ENCODE results near the gene CEBPE.

Gene CEBPE

DNA sequence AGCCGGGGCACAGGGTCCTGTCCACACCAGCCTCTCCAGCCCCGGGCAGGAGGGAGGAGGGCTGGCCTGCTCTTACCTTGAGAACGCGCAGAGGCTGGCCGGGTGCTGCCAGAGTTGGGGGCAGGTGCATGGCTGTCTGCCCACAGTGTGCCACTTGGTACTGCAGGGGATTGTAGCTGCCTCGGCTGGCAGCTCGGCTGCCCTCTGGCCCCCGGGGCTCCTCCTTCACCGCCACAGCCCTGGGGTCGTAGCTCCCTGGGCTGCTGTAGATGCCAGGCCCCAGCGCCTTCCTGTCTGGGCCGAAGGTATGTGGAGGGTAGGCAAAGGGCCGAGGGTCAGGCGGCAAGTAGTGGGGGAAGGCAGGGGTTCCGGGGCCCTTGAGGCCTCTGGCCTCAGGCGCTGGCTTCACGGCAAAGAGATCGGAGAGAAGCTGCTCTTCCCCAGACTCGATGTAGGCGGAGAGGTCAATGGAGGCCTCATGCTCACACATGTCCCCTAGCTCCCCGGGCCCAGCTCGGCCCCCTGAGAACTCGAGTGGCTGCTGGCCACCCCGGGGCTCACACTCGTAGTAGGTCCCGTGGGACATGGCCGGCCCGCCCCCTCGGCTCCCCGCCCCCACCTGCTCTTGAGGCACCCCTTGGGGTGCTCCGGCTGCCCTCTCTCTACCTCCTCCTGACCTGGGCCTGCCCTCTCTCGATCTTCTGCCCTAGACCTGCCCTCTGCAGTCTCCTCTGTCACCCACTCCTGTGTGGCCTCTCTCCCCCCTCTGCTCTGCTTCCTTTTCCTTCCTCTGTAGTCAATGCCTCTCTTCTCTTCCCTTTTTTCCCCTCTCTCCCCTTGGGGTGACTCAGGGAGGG is at the start of gene CEBPE:
TSS of gene CEBPE (minus strand) at position 750 of the 857 bp plus-strand sequence. CDS start at position 586, 164 bp downstream.
- no peak for DNase-seq (ENCODE audit: low read depth)

DNA sequence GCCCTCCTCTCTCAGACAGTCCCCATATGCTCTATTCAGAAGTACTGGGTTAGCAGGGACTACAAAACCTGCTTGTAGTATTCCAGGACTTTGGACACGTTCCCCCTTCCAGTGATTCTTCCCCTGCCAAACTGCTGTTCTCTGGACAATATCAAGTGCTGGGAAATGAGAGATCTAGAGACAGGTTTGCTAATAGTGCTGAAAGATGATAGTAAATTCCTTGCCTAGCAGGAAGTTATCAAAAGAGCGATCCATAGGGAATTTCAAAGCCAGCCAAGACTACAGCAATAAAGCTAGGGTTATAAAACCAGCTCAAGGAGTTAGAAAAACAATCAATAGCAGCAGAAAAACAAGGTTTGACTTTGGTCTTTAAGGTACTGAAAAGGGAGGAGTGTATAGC is 49.2 kb upstream of the CEBPE start:
- no peak for DNase-seq (ENCODE audit: low read depth)

DNA sequence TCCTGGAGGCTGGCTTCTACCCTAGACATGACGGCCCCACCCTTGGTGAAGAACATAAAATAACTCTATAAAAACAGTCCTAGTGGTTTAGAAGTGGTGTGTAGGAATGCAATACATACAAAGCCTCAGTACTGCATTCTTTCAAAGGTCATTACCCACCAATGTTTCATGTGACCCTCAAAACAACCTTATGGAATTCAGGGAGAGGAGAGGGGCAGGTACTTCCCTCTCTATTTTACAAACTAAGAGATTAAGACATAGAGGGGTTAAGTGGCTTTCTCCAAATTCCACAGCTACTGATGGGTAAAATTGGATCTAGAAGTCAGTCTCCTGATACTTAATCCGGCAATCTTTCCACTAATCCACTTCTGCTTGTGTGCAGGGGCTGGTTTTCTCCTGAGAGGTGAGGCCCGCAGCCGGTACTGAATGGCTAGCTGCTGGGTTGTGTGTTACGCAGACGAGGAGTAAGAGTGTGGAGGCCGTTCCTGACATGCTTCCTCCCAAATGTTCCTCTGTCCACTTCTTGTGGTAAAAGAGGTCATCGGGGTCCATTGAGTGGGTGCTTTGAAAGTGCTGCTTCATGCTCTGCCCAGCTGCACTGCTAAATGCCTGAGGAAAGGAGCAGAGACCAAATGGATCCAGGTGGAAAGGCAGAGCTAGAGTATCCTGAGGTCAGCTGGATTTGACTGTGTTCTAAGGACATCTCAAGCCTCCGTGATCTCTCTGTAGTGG is 48.2 kb upstream of the CEBPE start:
- DNase-seq (ENCODE audit: low read depth): no peak

DNA sequence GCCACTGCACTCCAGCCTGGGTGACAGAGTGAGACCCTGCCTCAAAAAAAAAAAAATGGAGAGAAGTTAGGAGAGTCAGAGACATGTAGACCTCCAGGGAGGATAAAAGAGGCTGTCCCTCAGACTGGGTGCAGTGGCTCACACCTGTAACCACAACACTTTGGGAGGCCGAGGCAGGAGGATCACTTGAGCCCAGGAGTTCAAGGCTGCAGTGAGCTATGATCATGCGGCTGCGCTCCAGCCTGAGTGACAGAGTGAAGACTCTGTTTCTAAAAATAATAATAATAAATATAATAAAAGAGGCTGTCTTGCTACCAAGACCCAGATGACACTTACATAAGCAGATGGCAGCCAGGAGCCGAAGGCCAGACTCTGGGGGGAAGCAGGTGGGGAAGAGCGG is 45.9 kb upstream of the CEBPE start:
- DNase-seq (ENCODE audit: low read depth): no peak

DNA sequence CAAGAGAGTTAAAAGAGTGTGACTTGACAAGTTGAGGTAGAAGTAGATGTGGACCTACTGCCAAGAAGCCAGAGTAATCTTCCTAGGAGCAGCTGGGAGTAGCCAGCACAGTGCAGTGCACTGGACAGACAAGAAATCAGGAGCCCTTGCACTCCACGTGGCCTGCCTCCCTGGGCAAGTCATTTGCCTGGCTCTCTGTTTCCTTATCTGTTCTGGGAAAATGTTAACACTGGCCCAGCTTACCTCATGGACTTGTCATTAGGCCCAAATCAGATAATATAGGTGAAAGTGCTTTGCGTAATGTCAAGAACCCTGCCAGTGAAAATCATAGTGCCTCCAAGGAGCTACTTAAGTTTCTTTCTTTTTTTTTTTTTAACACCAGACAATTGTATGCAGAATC is 45.2 kb upstream of the CEBPE start:
- DNase-seq (ENCODE audit: low read depth): no peak

DNA sequence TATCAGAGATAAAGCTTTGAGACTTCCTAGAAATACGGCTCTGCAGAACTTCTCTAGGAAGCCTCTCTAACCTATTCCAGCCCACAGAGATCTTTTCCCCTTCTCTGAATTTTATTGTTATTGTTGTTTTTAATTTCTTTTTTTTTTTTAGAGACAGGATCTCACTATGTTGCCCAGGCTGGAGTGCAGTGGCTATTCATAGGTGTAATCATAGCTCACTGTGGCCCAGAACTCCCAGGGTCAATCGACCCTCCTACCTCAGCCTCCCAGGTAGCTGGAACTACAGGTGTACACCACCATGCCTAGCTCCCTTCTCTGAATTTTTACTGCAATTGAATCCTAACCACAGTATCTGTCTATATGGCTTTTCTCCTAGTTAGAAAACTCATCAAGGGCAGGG is 44.8 kb upstream of the CEBPE start:
- DNase-seq (ENCODE audit: low read depth): no peak

DNA sequence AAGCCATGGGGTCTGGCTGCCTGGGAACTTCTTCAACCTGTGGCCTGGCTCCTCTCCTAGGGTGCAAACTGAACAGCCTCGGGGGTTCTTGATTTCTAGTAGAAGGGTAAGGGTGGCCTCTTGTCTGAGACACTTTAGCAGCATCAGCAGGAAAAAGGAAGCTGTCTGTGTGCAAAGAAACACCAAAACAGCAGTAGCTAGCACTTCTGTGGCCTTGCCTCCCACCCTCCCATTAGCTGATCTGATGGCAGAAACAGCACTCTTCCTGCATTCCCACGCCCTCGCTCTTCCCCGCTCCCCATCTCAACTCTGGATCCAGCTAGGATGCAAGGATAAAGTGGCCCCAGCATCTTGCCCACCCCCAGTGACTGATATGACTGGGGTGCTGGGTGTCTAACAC is 43.7 kb upstream of the CEBPE start:
- no peak for DNase-seq (ENCODE audit: low read depth)

DNA sequence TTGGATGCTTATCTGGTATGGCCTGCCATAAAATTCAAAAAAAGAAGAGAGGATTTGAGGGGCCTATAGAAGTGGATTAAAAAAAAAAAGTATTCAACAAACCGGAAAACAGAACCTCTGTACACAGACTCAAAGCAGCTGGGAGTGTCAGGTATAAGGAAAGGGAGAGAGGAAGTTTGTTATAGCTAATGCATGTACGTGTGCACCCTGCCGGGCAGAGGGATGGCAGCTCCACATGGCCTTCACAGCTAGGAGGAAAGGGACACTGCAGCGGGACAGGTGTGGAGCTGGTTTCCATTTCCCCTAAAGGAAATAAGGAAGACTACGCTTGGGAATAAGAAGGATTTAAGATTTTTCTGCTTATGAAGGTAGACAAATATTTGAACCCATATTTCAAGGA is 43.0 kb upstream of the CEBPE start:
- DNase-seq (ENCODE audit: low read depth): no peak

DNA sequence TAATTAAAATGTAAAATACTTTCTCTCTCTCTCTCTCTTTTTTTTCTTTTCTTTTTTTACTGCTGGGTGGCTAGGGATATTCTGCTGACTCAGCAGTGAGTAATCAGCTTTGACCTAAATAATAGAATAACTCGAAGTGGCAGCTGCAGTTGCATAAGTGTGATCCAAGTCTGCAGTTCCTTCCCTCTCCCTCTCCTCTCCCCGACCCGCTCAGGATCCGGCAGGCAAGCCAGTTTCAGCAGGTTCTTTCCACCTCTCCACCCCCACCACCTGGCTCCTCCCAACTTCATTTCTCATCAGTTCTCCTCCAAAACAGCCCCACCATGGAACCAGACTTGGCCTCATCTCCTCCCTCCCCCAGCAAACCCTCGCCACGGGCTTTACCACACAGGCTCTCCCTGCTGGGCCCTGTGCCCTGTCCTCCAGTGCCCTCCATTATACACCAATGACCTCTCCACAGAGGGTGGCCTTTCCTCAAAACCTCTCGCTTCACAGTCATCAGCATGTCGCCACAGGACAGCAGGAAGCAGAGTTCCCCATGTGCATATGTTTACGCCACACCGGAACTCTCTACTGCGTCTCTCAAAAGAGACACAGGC is 42.0 kb upstream of the CEBPE start:
- DNase-seq (ENCODE audit: low read depth): peak; percentile 87

DNA sequence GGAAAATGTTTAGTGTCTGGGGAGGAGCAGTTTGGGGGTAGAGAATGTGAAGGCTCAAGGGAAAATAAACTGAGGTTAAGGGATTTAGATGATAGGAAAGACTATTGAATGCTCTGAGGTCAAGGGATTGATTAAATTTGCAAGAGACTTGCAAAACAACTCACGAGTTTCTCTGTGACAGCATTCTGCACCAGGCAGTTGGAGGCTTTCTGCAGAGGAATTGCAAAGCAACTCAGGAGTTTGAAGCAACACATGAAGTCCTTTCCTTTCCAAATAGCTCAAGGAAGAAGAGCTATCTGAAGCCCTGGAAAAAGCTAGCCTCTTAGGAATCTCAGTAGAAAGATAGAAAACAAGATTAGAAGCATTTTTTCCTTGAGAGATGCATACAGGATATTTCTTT is 40.5 kb upstream of the CEBPE start:
- DNase-seq (ENCODE audit: low read depth): no peak

DNA sequence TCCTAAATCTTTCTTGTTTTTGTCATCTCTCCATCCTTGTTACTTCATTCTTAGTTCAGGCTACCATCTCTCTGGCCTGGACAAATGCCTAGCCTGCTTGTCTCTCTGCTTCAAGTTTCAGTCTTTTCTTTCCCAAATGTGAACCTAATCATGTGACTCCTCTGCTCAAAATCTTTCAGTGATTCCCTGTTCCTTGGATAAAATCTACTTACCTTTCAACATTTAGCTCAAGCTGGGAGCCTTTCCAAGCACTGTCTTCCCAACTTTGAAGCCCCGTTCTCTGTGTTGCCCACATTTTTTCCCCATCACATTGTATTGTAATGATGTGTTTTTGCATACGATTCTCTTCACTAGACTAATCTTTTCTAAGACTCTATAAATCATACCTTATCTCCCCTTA is 39.7 kb upstream of the CEBPE start:
- no peak for DNase-seq (ENCODE audit: low read depth)

DNA sequence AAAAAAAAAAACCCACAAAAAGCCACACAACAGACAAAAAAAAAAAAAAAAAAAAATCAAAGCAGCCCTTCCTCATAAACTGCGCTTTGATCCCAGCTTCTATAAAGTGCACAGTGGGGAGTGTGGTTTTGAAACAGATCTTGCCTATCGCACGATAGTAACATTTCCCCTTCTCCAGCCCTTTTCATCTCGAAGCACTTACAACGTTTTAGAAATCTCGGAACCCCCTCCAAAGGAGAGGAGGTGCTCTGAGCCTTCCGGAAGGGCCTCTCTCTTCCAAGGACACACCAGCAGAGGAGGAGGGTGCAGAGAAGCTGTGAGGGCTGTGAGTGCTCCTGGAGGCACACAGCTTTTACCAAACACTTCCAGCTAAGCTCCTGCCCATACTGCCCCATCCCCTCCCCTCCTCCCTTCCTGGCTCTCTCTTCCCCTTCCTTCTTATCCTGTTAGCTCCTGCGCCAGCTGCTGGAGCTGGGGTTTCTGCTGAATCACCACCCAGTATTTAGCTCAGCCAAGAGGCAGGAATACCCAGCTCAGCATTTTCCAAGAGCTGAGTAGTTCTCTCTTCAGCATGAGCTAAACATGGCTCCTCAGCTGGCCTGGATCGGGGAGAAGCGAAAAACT is 36.0 kb upstream of the CEBPE start:
- DNase-seq (ENCODE audit: low read depth): peak; percentile 94

DNA sequence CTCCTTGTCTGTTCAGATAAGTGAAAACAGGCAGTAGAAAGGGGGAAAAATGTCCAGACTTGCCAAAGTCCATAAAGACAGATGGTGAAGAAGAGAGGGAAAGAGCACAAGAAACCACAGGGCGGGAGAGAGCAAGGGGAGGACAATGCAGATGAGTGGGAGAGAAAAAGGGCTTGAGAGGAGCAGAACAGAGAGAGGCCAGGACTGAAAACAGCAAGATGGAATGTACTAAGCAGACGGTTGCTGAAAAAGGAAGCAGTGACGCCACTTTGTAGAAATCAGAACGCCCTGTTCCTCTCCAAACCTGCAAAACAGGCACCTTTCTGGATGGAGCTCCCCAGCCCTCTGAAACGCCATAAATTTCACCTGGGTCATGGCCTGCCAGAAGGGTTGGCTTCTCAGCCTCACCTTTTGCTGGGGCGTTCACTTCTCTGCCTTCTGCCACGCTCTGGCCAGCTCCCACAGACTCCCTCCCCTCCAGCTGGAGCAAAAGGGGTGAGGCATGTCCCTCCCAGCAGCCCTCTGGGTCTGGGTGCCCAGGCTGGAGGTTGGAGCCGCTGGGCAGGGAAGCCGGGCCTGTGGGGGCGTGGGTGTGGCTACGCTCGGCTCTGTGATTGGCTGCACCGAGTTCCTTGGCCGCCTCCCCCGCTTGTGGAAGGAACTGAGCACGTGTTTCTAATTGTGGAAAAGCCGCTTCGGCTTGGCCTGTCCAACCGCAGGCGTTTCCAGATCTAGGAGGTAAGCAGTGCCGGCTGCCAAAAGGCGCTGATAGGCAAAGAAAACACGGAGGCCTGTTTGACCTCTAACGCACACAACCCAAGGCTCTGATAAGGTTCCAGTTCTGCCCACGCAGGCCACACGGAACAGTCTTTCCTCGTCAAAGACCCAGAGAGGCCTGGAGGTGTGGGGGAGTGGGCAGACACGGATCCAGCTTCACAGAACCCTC is 35.1 kb upstream of the CEBPE start:
- DNase-seq (ENCODE audit: low read depth): peak; percentile 77

DNA sequence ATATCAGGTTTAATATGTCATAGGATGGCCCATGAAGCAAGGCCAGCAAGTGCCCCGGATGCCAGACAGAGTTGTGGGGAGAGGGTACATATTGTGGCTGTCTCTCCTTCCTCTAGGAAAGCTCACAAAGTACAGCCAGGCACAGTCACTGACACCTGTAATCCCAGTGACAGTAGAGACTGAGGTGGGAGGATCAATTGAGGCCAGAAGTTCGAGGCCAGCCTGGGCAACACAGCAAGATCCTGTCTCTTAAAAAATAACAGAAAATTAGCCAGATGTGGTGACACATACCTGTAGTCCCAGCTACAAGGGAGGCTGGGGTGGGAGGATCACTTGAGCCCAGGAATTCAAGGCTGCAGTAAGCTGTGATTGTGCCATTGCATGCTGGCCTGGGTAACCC is 32.3 kb upstream of the CEBPE start:
- DNase-seq (ENCODE audit: low read depth): no peak

DNA sequence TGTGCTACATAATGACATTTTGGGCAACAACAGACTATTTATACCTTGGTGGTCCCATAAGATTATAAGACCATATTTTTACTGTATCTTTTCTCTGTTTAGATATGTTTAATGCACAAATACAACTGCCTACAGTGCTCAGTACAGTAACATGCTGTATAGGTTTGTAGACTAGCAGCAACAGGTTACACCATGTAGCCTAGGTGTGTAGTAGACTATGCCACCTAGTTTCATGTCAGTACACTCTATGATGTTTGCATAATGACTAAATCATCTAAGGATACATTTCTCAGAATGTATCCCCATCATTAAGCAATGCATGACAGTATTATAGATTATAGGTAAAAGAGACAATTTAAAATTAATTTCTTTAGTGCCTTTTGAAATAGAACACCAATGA is 30.7 kb upstream of the CEBPE start:
- DNase-seq (ENCODE audit: low read depth): no peak

DNA sequence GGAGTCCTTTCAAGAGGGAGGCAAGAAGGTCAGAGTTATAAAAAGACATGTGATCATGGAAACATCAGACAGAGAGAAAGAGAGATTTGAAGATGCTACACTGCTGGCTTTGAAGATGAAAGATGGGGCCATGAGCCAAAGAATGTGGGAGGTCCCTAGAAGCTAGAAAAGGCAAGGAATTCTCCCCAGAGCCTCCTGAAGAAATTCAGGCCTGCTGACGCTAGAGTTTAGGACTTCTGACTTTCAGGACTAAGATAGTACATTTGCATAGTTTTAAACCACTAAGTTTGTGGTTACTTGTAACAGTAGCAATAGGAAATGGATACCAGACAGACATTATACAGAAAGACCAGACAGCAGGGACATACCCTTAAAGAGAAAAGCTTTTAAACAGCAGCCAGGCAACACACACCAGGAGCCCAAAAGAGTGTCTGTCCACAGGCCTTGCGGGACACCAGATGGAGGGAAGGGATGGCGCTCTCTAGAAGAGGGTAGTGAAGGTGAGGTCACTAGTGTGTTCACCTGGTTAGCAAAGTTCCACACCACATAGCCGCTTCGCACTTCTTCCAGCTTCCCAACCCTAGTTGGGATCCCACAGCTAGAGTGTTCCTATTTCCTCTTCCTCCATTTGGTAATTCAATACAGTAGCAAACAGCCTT is 29.7 kb upstream of the CEBPE start:
- DNase-seq (ENCODE audit: low read depth): no peak

DNA sequence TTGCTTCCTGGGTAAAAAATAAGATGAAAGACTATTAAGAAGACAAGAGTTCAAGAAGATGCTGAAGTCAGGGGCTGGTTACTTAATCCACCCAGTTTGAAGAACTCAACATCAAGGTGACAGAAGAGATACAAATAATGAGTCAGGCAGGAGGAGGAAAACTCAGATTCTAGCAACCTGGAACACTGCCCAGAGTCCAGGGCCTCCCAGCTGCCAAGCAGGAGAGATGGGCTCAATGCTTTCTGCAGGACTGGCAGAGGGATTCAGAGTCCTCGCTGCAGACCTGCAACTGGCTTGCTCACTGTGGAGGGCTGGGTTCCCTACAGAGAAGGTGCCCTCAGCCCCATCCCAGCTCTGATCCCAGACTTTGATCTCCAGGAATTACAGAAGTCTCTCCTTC is 28.6 kb upstream of the CEBPE start:
- DNase-seq (ENCODE audit: low read depth): no peak

DNA sequence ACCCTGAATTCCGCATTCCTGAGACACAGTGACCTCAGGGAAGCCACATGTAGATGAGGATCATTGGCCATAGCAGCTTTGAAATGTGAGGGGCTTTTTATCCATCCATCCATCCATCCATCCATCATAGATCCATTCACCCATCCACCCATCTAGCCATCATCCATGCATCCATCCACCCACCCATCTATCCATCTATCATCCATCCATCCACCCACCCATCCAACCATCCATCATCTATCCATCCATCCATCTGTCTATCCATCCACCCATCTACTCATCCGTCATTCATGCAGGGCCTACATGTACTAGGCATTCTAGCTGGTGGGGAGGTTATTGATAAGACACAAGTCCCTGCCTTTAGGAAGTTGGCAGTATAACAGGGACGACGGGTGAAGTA is 27.9 kb upstream of the CEBPE start:
- DNase-seq (ENCODE audit: low read depth): no peak

DNA sequence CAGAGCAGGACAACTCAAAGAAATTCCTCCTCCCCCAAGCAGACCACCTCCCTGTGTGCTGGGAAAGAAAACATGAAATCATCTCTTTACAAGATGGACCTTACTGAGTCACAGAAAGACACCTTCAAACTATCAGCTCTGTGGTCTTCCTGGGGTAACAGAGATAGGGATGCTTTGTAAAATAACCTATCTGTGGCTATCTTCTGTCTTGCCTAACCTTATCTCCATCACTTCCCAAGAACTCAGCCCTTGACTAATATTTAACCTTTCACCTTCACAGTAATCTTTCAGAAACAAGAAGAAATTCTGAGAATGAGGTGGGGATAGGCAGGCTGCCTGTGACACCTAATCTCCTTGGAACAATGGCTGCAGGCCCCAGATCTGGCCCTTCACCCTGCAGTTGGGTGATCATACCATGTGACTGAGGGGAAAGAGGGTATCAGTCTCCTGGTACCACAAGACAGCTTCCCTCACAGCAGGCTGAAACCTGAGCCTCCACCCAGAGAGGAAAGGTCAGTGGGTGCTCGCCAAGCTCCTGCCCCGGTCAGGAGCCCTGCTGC is 27.4 kb upstream of the CEBPE start:
- DNase-seq (ENCODE audit: low read depth): no peak

DNA sequence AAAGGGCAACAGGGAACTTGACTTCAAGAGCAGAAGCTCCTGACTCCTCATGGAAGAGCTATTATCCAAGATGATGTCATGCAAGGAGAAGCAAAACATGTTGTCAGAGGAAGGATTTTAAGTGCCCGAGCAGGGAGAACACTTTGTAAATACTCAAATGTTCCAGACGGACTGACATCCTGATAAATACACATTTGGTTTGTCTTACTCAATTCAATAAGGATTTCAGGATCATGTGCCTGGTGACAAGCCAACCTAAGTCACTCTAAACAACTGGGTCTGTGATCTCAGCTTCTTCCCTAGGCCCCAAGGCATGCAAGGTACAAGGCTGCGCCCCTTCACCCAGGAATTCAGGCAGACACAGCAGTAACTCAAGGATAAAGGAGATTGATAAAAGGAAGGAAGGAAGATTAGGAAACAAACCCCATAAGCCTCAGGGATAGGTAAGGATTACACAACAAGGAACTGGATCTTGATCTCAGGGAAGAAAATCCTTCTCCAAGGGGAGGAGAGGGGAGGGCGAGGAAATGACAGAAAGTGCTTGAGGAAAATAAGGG is 26.8 kb upstream of the CEBPE start:
- DNase-seq (ENCODE audit: low read depth): no peak

Data from stromal cell of bone marrow (primary cell).